Caco-2 (cell line): ENCODE results near the gene NOL4L. TPM values are rescaled to one million over a fixed set of nuclear protein-coding genes. Genes with fewer than 3 reads are reported as not detected.

ENCODE experiments used
- BruUV-seq: library from RNA; stranded (reverse); fragments of 400-500 nt; replicated peaks from 2 replicates; lab custom pipeline; 2021; lab: Mats Ljungman, UMichigan
- CTCF ChIA-PET: fragments of 300-600 bp; sonication (Branson Sonifier 250); formaldehyde crosslinking; loops from one replicate; lab custom pipeline; 2022; ENCODE audit warnings: antibody characterized with exemption; lab: Charles Lee
- POLR2A ChIA-PET: fragments of 300-600 bp; sonication (Branson Sonifier 250); formaldehyde crosslinking; loops from one replicate; lab custom pipeline; 2022; ENCODE audit warnings: antibody characterized with exemption; lab: Charles Lee
- DNase-seq, 2 experiments: peaks; one replicate each; pipeline versions ENCODE4 v3.0.0 to v3.0.0-alpha.2; 2020 to 2022
- H3K27me3 ChIP-seq: replicated peaks from 2 replicates; pipeline ENCODE4 v1.6.0; 2011; ENCODE audit warnings: low read length; ENCODE audit not compliant: control insufficient read depth, insufficient read depth
- H3K36me3 ChIP-seq: 2 replicates; pipeline ENCODE4 v1.5.1; 2011; ENCODE audit warnings: low read length; ENCODE audit not compliant: control insufficient read depth, insufficient read depth
- H3K4me1 ChIP-seq: fragments of 250-450 bp; sonication (Bioruptor Pico); 2 replicates; pipeline ENCODE4 v1.5.1; 2020; ENCODE audit warnings: mild to moderate bottlenecking
- H3K4me3 ChIP-seq: 2 replicates; pipeline ENCODE4 v1.5.1; 2011; ENCODE audit warnings: low read depth, mild to moderate bottlenecking, control low read depth, low read length
- H3K9me3 ChIP-seq: fragments of 250-450 bp; sonication (Bioruptor Pico); 2 replicates; pipeline ENCODE4 v1.5.1; 2020; ENCODE audit warnings: mild to moderate bottlenecking, moderate library complexity
- H3K27ac Mint-ChIP-seq: one replicate; pipeline ENCODE4 v1.8.0; 2022; ENCODE audit warnings: mixed read lengths; ENCODE audit not compliant: unreplicated experiment
- H3K27me3 Mint-ChIP-seq: one replicate; pipeline ENCODE4 v1.8.0; 2022; ENCODE audit warnings: mixed read lengths; ENCODE audit not compliant: insufficient read depth, unreplicated experiment
- H3K36me3 Mint-ChIP-seq: one replicate; pipeline ENCODE4 v1.8.0; 2022; ENCODE audit warnings: mild to moderate bottlenecking, mixed read lengths; ENCODE audit not compliant: insufficient read depth, unreplicated experiment
- H3K4me1 Mint-ChIP-seq: one replicate; pipeline ENCODE4 v1.8.0; 2022; ENCODE audit warnings: low read depth, mixed read lengths; ENCODE audit not compliant: unreplicated experiment
- H3K4me3 Mint-ChIP-seq: one replicate; pipeline ENCODE4 v1.8.0; 2022; ENCODE audit warnings: mild to moderate bottlenecking, moderate library complexity, mixed read lengths; ENCODE audit not compliant: unreplicated experiment
- H3K9me3 Mint-ChIP-seq: one replicate; pipeline ENCODE4 v1.8.0; 2022; ENCODE audit warnings: mixed read lengths; ENCODE audit not compliant: unreplicated experiment
- intact Hi-C: fragments of 100-400 bp; cut with micrococcal nuclease; formaldehyde crosslinking; loops from one replicate; pipeline ENCODE4 v1.10.0; 2022; ENCODE audit not compliant: unreplicated experiment
- total RNA-seq: library from RNA; stranded (reverse); gene quantifications from 2 replicates; pipeline ENCODE4 v1.2.3, GENCODE V29; 2022
- TF ChIP-seq, protein P1 (sequence below), 2 experiments: fragments of 200-600 bp in 1 of 2; IDR thresholded peaks; 1 replicate in 1 of 2; 2 replicates in 1 of 2; pipeline versions ENCODE4 v1.5.1 to v1.8.0; 2011 to 2022; ENCODE audit warnings: antibody characterized with exemption in 1 of 2, control low read depth in 1 of 2, inconsistent platforms in 1 of 2, low read depth in 1 of 2, low read length in 1 of 2, mild to moderate bottlenecking in 1 of 2, moderate library complexity in 1 of 2; ENCODE audit not compliant: insufficient read depth in 1 of 2, severe bottlenecking in 1 of 2, unreplicated experiment in 1 of 2

NOL4L gene
- total RNA-seq, 1 experiment from 2014 or later = 80.9 TPM

DNA sequence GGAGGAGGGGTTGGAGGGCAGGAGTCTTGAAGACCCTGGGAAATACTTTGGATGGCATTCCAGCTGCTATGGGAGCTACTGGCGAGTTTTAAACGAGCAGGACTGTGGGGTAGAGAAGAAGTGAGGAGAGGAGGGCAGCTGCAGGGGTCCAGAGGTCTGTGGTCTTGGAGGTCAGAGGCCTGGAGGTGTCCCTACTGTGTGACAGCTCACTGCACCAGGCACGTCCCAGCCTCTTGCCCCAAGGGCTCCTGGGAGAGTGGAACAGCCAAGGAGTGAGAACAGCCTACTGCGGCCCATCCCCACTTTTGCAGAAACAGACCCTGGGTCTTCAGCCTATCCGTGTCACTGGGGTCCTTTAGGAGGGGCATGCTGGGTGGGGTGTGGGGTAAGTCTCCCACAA lies 2.9 kb upstream of the NOL4L start:
- peaks cover 4% of the 10 kb centered on the region for H3K4me1 ChIP-seq
- Mint-ChIP-seq H3K36me3 (no peaks in the 10 kb centered on the region), H3K27me3 (peaks cover 25% of the 10 kb centered on the region), H3K4me1 (peaks cover 6% of the 10 kb centered on the region), H3K27ac (no peak overlapping the region), H3K4me3 (no peak overlapping the region), H3K9me3 (no peaks in the 10 kb centered on the region)
- ChIA-PET CTCF (no interaction called here), POLR2A (no interaction called here)
- TF ChIP-seq, protein P1, sequence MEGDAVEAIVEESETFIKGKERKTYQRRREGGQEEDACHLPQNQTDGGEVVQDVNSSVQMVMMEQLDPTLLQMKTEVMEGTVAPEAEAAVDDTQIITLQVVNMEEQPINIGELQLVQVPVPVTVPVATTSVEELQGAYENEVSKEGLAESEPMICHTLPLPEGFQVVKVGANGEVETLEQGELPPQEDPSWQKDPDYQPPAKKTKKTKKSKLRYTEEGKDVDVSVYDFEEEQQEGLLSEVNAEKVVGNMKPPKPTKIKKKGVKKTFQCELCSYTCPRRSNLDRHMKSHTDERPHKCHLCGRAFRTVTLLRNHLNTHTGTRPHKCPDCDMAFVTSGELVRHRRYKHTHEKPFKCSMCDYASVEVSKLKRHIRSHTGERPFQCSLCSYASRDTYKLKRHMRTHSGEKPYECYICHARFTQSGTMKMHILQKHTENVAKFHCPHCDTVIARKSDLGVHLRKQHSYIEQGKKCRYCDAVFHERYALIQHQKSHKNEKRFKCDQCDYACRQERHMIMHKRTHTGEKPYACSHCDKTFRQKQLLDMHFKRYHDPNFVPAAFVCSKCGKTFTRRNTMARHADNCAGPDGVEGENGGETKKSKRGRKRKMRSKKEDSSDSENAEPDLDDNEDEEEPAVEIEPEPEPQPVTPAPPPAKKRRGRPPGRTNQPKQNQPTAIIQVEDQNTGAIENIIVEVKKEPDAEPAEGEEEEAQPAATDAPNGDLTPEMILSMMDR (IDR thresholded peaks at IDR 0.05; ENCODE audit: insufficient read depth in 1 of 2, low read depth in 1 of 2, low read length in 1 of 2, severe bottlenecking in 1 of 2, unreplicated experiment in 1 of 2) = no peak
- intact Hi-C loops = no loop called here
- H3K36me3 ChIP-seq = no peaks in the 10 kb centered on the region
- DNase-seq = no peak
- no peaks in the 10 kb centered on the region for H3K9me3 ChIP-seq
- BruUV-seq = no TSS peak
- peaks cover 14% of the 10 kb centered on the region for H3K27me3 ChIP-seq
- H3K4me3 ChIP-seq = no peak overlapping the region

DNA sequence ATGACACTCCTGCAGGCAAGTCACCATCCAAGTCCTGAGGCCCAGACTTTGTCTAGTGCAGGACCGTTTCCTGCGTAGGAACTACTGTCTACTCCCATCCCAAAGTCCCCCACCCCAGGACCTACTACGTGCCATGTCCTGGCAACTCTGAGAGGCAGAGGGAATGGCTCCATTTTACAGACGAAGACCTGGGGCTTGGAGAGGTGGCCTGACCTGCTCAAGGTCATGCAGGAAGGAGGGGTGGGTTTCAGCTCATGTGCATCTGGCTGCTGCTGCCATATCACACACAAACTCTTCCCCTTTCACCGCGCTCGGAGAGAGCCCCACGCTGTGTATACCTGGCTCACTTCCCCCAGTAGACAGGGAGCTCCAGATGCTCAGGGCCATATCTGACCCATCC lies 1.2 kb upstream of the NOL4L start:
- Mint-ChIP-seq H3K27ac (no peak overlapping the region), H3K4me3 (peak overlapping the region; percentile 73), H3K4me1 (peaks cover 15% of the 10 kb centered on the region), H3K9me3 (no peaks in the 10 kb centered on the region), H3K36me3 (no peaks in the 10 kb centered on the region), H3K27me3 (peaks cover 25% of the 10 kb centered on the region)
- POLR2A ChIA-PET = no interaction called here
- no TSS peak for BruUV-seq
- TF ChIP-seq, protein P1 (IDR thresholded peaks at IDR 0.05; ENCODE audit: insufficient read depth in 1 of 2, low read depth in 1 of 2, low read length in 1 of 2, severe bottlenecking in 1 of 2, unreplicated experiment in 1 of 2) = no peak
- H3K27me3 ChIP-seq = peaks cover 14% of the 10 kb centered on the region
- peaks cover 22% of the 10 kb centered on the region for H3K4me1 ChIP-seq
- H3K4me3 ChIP-seq = no peak overlapping the region
- CTCF ChIA-PET = interaction anchor here (1.7 kb wide), 1 partner anchor 65 kb away, joined by 6 read pairs; no protein-coding TSS in a partner anchor
- no peaks in the 10 kb centered on the region for H3K36me3 ChIP-seq
- no peaks in the 10 kb centered on the region for H3K9me3 ChIP-seq
- intact Hi-C loops = no loop called here
- DNase-seq = no peak

DNA sequence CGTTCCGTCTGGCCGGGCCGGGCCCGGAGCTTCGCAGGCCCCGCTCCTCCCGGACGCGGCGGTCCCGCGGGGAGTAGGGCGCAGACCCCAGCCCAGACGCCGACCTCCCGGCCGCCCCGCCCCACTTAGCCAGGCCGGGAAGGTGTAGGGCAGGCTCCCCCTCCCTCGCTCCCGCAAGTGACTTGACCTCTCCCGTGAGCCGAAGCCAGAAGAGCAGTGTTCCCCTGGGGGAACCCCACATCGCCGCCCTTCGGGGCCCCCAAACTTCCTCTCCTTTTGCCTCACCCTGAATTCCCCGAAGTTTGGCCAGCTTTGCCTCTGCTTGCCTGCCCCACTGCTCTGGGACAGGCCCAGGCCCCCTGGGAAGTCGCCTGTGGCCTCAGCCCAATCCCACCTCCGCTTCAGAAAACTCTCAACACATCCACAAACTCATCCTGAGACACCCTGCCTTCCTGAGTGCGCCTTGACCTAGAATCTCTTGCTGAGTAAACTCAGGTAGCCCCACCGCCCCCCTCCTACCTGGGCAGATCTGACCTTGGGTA lies 524 bp upstream of the NOL4L start:
- H3K27ac Mint-ChIP-seq = no peak overlapping the region
- no peaks in the 10 kb centered on the region for H3K9me3 Mint-ChIP-seq
- intact Hi-C loops = no loop called here
- no peaks in the 10 kb centered on the region for H3K36me3 ChIP-seq
- H3K27me3 ChIP-seq = peaks cover 14% of the 10 kb centered on the region
- no peaks in the 10 kb centered on the region for H3K36me3 Mint-ChIP-seq
- peaks cover 18% of the 10 kb centered on the region for H3K4me1 Mint-ChIP-seq
- no TSS peak for BruUV-seq
- no peaks in the 10 kb centered on the region for H3K9me3 ChIP-seq
- peaks cover 28% of the 10 kb centered on the region for H3K4me1 ChIP-seq
- CTCF ChIA-PET = interaction anchor here (0.6 to 1.7 kb wide), 2 partner anchors 64 to 110 kb away, joined by 3 to 6 read pairs; no protein-coding TSS in a partner anchor
- TF ChIP-seq, protein P1 (IDR thresholded peaks at IDR 0.05; ENCODE audit: insufficient read depth in 1 of 2, low read depth in 1 of 2, low read length in 1 of 2, severe bottlenecking in 1 of 2, unreplicated experiment in 1 of 2) = no peak
- H3K4me3 ChIP-seq = peak overlapping the region; percentile 17
- no peak for DNase-seq
- H3K4me3 Mint-ChIP-seq = peak overlapping the region; percentile 73
- peaks cover 25% of the 10 kb centered on the region for H3K27me3 Mint-ChIP-seq
- POLR2A ChIA-PET = no interaction called here
